Sigmoid colon (tissue), 3 donors: ENCODE measurements around the gene RDX.

Experiments
- CTCF ChIP-seq, 4 experiments: fragments of 450-650 bp in 3 of 4; fragments of 200-600 bp in 1 of 4; IDR thresholded peaks; one replicate each; pipeline ENCODE4 v1.5.1; 2016 to 2019; ENCODE audit warnings: antibody characterized with exemption in 4 of 4, mild to moderate bottlenecking in 3 of 4, moderate library complexity in 2 of 4
- POLR2A ChIP-seq, 2 donors: fragments of 450-650 bp; IDR thresholded peaks; one replicate each; pipeline ENCODE4 v1.6.1; 2016; ENCODE audit warnings: antibody characterized with exemption in 2 of 2, mild to moderate bottlenecking in 2 of 2, moderate library complexity in 2 of 2

- TF ChIP-seq CTCF (IDR thresholded peaks at IDR 0.05): no peak
- no peak for TF ChIP-seq POLR2A (IDR thresholded peaks at IDR 0.05)
Measured at GRCh38 chr11:110160437-110160836, 136.0 kb downstream of the RDX start.
